Brain microvascular endothelial cell (primary cell): ENCODE results near the gene ENPP1.

Experiments
- DNase-seq: peaks from one replicate; pipeline ENCODE4 v3.0.0-alpha.2; 2020
- H3K27ac ChIP-seq: fragments of 250-450 bp; sonication (Bioruptor Pico); 2 replicates; pipeline ENCODE4 v1.5.1; 2020; ENCODE audit warnings: mild to moderate bottlenecking, moderate library complexity
- H3K27me3 ChIP-seq: fragments of 250-450 bp; sonication (Bioruptor Pico); replicated peaks from 2 replicates; pipeline ENCODE4 v1.5.1; 2020; ENCODE audit warnings: mild to moderate bottlenecking
- H3K36me3 ChIP-seq: fragments of 250-450 bp; sonication (Bioruptor Pico); replicated peaks from 2 replicates; pipeline ENCODE4 v1.5.1; 2020; ENCODE audit warnings: mild to moderate bottlenecking
- H3K4me3 ChIP-seq: 2 replicates; pipeline ENCODE4 v1.5.1; 2011; ENCODE audit warnings: low read depth, mild to moderate bottlenecking, control low read depth, low read length, moderate library complexity
- in situ Hi-C: cut with HindIII; loops from 2 replicates; pipeline ENCODE4 v1.10.0; 2017; ENCODE audit warnings: low sequenced_read_pairs, low pct_ligation_motif_present
- TF ChIP-seq, protein P1 (sequence below): IDR thresholded peaks from 2 replicates; pipeline ENCODE4 v1.5.1; 2011; ENCODE audit warnings: low read depth, mild to moderate bottlenecking, moderate library complexity, low read length, control low read depth, inconsistent platforms; ENCODE audit errors: missing control alignments

Gene ENPP1

GRCh38 chr6:131807644-131808459 lies at the start of gene ENPP1:
Gene ENPP1 (plus strand): TSS chr6:131808020. CDS start chr6:131808036, 16 bp downstream.
- no peaks in the 10 kb centered on the region for H3K27me3 ChIP-seq
- no peaks in the 10 kb centered on the region for H3K36me3 ChIP-seq
- in situ Hi-C loops, result no loop called here
- no peak within 1 kb of the TSS for H3K27ac ChIP-seq
- H3K4me3 ChIP-seq, result peak within 1 kb of the TSS; percentile 70
- DNase-seq, result no peak
- TF ChIP-seq, protein P1, sequence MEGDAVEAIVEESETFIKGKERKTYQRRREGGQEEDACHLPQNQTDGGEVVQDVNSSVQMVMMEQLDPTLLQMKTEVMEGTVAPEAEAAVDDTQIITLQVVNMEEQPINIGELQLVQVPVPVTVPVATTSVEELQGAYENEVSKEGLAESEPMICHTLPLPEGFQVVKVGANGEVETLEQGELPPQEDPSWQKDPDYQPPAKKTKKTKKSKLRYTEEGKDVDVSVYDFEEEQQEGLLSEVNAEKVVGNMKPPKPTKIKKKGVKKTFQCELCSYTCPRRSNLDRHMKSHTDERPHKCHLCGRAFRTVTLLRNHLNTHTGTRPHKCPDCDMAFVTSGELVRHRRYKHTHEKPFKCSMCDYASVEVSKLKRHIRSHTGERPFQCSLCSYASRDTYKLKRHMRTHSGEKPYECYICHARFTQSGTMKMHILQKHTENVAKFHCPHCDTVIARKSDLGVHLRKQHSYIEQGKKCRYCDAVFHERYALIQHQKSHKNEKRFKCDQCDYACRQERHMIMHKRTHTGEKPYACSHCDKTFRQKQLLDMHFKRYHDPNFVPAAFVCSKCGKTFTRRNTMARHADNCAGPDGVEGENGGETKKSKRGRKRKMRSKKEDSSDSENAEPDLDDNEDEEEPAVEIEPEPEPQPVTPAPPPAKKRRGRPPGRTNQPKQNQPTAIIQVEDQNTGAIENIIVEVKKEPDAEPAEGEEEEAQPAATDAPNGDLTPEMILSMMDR, result peak; percentile 34

DNA sequence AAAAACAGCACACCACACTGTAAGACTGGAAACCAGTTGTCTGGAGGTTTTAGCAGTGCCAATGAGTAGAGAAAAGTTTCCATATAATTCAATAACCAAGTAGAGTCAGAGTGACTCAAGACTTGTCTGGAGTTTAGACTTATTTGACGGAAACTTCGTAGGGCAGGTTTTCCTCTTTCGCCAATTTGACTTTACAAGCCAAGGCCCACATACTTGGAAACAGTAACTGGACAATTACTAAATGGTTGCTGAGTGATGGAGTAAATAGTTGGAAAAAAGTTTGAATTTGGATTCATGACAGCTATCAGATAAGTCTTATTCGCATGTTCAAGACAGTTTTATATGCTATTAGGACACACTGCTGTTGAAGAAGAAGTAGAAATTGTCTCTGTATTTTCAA lies 48.9 kb upstream of the ENPP1 start:
- TF ChIP-seq, protein P1, result no peak
- DNase-seq, result no peak
- Histone ChIP-seq H3K4me3 (no peak overlapping the region), H3K36me3 (no peaks in the 10 kb centered on the region), H3K27me3 (no peaks in the 10 kb centered on the region), H3K27ac (no peak overlapping the region)
- in situ Hi-C loops, result no loop called here

GRCh38 chr6:131761060-131761761 lies 46.6 kb upstream of the ENPP1 start:
- no peak overlapping the region for H3K27ac ChIP-seq
- in situ Hi-C loops, result no loop called here
- H3K4me3 ChIP-seq, result no peak overlapping the region
- TF ChIP-seq, protein P1, result no peak
- no peaks in the 10 kb centered on the region for H3K27me3 ChIP-seq
- DNase-seq, result peak; percentile 9
- H3K36me3 ChIP-seq, result no peaks in the 10 kb centered on the region

DNA sequence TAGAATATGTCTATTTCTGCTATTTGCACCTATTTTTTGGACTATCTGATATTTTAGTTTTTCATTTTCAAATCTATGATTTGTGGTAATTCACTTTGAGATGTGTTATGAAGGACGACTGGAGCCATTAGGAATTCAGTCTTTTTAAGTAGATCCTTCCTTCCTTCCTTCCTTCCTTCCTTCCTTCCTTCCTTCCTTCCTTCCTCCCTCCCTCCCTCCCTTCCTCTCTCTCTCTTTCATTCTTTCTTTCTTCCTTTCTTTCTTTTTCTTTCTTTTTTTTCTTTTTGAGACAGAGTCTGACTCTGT lies 46.1 kb upstream of the ENPP1 start:
- Histone ChIP-seq H3K36me3 (no peaks in the 10 kb centered on the region), H3K27ac (no peak overlapping the region), H3K4me3 (no peak overlapping the region), H3K27me3 (no peaks in the 10 kb centered on the region)
- TF ChIP-seq, protein P1, result no peak
- in situ Hi-C loops, result no loop called here
- DNase-seq, result no peak

DNA sequence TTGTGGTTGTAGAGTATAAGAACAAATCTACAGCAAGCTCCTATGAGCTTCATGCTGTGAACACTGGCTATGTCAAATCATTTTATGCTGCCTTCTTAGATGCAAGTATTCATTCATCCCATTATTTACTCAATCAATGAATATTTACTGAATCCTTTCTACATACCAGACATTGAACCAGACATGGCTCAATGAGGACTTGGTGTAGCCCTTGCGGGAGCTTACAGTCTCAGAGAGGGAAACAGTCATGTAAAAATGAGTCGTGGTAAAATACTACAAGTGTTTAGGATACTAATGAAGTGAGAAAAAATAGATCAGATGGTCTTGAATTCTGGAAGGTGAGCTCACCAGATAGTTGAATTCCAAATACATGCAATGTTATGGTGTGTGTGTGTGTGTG lies 44.8 kb upstream of the ENPP1 start:
- DNase-seq, result no peak
- Histone ChIP-seq H3K27ac (no peak overlapping the region), H3K4me3 (no peak overlapping the region), H3K36me3 (no peaks in the 10 kb centered on the region), H3K27me3 (no peaks in the 10 kb centered on the region)
- in situ Hi-C loops, result no loop called here
- TF ChIP-seq, protein P1, result no peak
